ENCODE measurements around the gene SDCBP2.

- TF ChIP-seq FOXK2 (IDR thresholded peaks at IDR 0.05) (no peak), SP1 (IDR thresholded peaks at IDR 0.05) (no peak), CTBP1 (IDR thresholded peaks at IDR 0.05; ENCODE audit: borderline replicate concordance) (no peak), NFRKB (IDR thresholded peaks at IDR 0.05) (no peak), BHLHE40 (IDR thresholded peaks at IDR 0.05; ENCODE audit: borderline replicate concordance) (no peak), ELF4 (IDR thresholded peaks at IDR 0.05) (no peak), ARNT (IDR thresholded peaks at IDR 0.05) (no peak)
Measured at GRCh38 chr20:1362484-1362883, 33.5 kb upstream of the SDCBP2 start.

All from HEK293T (cell line).